Activated CD8-positive, alpha-beta memory T cell treated with anti-CD3 and anti-CD28 coated beads for 1 hour (primary cell): Measurements from ENCODE around the gene FLYWCH2.
A peak's percentile ranks its signal among the peaks of the same experiment; 100 is the strongest.

Experiments
- DNase-seq, 2 donors: peaks; one replicate each; pipeline ENCODE4 v3.0.0-alpha.2; 2020; ENCODE audit warnings: low read depth in 1 of 2; ENCODE audit errors: extremely low read depth in 1 of 2

The FLYWCH2 gene

GRCh38 chr16:2853531-2854073 lies 29.4 kb upstream of the FLYWCH2 start:
- DNase-seq: no peak

- DNase-seq: no peak
Measured at GRCh38 chr16:2854700-2855309, 28.2 kb upstream of the FLYWCH2 start.

- no peak for DNase-seq
Measured at GRCh38 chr16:2855536-2855935, 27.5 kb upstream of the FLYWCH2 start.

DNA sequence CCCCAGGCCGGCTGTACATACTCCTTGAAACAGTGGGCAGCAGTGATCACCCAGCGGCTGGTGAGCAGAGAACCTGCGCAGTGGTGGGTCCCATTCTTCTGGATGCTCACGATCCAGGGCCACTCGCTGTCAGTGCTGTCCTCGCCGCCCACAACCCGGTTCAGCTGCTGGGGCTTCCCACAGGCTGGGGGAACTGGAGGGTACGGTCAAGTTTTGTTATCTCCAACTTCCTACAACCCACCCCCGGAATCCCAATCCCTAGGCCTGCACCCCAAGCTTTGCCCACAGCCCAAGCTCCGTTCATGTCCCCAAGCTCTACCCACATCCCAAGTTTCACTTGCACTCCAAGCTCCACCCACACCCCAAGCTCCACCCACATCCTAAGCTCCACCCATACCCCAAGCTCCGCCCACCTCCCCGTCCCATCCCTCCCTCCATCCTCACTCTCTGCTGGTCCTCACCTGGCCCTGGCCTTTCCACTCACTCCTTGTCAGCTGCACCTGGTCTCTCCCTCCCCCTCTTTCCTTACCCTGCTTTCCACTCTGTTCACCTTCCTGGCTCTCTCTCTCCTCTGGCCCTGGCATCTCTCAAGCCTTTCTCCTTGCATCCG lies 26.8 kb upstream of the FLYWCH2 start:
- DNase-seq: no peak

- DNase-seq: no peak
Measured at GRCh38 chr16:2856686-2857450, 26.1 kb upstream of the FLYWCH2 start.

DNA sequence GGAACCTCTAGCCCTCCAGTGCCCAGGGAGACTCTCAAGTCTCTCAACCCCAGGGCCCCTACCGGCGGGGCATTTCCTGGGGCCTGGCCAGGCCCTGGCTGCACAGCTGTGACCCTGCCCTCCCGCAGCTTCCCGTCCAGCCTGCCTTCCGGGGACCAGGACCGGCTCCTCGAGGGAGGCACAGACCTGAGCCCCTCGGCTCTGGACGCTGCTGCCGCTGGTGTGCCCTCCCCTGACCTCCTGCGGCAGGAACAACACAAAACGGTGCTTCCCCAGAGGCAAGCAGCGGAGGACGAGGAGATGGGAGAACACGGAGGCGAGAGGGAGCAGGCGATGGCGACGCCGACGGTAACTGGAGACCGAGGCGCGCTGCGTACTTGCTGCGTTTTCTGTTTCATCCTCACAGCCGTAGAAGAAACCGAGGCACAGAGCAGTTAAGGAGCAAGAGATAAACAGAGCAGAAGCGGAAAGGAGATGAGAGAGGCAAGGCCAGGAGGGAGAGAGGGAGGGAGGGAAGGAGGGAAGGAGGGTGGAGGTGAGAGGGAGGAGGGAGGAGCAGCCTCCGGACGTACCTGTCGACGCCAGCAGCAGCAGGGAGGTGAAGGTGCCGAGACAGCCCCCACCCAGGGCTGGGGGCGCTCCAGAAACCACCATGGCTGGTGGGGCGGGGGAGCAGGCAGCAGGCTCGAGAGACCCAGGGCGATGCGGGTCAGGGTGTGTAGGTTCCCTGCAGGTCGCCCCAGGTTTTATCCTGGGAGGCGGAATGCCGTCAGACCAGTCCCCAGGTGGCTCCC lies 25.4 kb upstream of the FLYWCH2 start, which contains the start of gene PRSS22:
Gene PRSS22, minus strand, starts transcription at position 720 of the 794 bp plus-strand sequence. Its CDS starts 66 bp downstream, at position 654.
- DNase-seq: no peak

GRCh38 chr16:2858245-2859025 lies 24.6 kb upstream of the FLYWCH2 start:
- DNase-seq: no peak

DNA sequence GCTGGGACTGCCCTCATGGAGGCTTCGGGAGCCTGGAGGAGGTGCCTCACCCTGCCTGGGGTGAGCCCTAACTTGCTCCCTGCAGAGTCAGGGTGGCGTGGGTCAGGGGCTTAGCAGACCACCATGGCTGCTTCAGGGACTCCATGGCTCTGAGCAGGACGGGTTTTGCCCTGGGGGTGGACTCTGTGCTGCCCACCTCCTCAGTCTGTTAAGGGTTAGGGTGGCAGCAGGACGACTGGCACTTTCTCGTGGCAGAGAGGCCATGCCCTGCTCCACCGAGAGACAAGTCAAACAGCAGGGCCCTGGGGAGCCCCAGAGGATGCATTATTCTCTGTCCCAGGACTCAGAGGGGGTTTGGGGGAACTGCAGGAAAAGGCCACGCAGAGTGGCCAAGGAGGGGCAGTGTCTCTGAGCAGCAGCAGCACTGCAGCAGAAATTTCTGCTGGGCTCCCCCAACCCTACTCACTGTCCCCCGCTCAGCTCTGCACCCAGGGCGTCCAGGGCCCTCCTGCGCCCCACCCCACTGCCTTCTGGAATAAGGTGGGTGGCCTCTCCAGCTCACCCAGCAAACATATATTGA lies 23.2 kb upstream of the FLYWCH2 start:
- DNase-seq: no peak

DNA sequence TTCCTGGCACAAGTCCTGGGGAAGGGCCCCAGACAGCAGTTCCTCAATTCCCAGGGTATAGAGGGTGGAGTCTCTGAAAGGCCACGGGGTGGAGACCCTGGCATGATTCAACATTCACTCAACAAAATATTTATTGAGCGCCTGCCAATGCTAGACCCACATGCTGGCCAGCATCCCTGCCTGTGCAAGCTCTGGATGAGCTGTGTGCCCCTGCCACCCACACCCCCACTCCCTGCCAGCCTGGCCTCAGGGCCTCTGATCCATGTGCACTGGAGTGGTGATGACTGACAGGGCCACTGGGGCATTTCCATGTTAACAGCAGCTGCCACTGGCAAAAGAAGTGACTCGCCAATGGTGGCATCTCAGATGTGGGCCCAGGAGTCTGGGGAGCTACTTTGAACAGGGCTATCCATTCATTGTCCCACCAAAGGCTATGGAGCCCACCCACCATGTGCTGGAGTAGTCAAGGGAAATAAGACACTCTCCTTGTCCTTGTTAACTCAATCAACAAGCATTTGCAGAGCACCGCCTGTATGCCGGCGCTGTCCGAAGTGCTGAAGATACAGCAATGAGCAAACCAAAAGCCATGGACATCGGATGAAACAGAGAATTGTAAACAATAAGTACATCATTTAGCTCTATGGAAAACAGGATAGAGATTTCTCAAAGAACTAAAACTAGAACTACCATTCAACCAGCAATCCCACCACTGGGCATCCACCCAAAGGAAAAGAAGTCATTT lies 22.0 kb upstream of the FLYWCH2 start:
- no peak for DNase-seq

GRCh38 chr16:2865651-2866050 lies 17.4 kb upstream of the FLYWCH2 start:
- DNase-seq: no peak

GRCh38 chr16:2866431-2866830 lies 16.6 kb upstream of the FLYWCH2 start:
- no peak for DNase-seq

DNA sequence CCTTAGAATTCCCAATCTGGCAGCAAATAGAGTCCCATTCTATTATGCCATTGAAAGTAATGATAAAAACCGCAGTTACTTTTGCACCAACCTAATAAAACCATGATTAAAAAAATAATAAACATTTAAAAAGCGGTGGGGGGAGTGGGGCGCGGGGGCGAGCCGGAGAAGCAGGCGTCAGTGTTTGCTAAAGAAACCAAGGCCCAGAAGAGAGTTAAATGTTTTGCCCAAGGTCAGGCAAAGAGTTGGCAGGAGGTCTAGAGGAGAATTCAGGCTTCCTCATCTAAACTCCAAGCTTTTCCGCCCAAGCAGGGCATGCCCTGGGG lies 15.4 kb upstream of the FLYWCH2 start:
- DNase-seq: no peak

DNA sequence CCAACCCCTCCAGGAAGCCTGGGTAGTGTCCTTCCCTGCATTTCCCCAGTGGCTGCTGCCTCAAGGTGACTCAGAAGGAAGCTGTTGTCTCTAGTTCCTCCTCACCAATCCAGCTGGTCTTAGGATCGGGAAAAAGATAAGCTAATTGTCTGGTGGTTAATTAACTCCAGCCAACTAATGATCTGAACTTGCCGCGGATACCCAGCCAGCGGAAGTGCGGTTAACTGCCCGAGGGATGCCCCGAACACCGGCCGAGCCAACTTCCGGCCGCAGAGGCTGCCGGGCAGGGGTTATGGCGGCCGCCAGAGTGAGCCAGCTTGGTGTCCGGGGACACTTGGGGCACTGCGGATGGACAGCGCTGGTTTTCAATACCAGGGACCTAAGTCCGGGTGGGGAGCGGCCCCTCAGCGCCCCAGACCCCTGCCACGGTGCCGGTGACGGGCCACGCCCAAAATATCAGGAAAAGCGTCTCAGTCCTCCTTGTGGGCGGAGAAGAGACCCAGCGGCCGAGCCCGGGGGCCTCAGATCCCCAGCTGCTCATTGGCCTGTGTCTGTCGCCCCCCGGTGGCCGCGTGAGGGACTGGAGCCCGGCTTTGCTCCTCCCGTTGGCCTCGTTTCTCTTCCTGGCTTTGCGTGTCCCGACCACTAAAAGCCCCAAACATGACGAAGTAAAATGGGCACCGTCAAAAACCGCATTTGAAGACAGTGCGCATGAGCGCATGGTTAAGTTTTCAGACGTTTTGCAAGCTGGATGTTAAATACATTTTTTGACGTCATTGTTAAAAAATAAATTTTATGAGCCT lies 14.8 kb upstream of the FLYWCH2 start:
- DNase-seq: peak; percentile 87 to 88

GRCh38 chr16:2871926-2872325 lies 11.1 kb upstream of the FLYWCH2 start:
- no peak for DNase-seq

GRCh38 chr16:2874032-2874911 lies 8.7 kb upstream of the FLYWCH2 start:
- no peak for DNase-seq

GRCh38 chr16:2874912-2875362 lies 8.1 kb upstream of the FLYWCH2 start:
- peak; percentile 35 to 48 for DNase-seq

GRCh38 chr16:2879854-2880508 lies 3.0 kb upstream of the FLYWCH2 start:
- no peak for DNase-seq
